T1000 (cell line): ENCODE data around the gene TRIM8.
A peak's percentile ranks its signal among the peaks of the same experiment; 100 is the strongest.

Experiments
- DNase-seq: peaks from one replicate; lab custom pipeline; 2025; ENCODE audit warnings: mixed read lengths; lab: John Stamatoyannopoulos, UW

TRIM8 gene

DNA sequence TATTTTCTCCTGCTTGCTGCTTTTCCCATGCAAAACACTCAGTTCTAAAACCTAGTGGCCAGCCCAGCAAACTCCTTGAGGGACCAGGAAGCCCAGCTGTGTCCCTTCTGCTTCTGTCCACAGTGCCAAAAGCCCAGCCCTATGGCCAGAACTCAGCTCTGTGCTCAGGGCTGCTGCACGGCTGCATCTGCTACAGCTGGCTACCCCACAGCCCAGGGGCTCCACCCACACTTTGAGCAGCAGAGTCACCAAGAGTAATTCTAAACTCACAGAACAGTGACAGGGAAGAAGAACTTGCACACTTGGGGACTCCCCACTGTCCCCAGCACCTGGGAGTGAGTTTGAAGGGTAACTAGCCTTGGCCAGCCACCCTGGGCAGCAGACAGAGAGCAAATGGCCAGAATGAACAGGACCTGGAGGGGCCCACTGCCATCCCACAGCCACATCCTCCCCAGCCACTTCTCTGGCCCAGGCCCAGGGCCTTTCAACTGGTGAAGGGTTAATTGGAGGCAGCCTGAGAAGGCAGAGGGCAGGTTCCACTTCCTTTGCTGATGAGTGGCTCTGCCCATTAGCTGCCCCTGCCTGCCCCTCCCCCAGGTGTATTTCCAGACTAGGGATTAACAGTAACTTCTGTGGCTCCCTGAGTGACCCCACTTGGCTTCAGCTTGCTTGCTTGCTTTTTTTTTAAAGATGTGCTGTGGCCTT, 28.1 kb upstream of the TRIM8 start:
- no peak for DNase-seq

- no peak for DNase-seq
Observed at GRCh38 chr10:102617041-102617440, 27.2 kb upstream of the TRIM8 start.

- no peak for DNase-seq
Observed at GRCh38 chr10:102617816-102618215, 26.5 kb upstream of the TRIM8 start.

DNA sequence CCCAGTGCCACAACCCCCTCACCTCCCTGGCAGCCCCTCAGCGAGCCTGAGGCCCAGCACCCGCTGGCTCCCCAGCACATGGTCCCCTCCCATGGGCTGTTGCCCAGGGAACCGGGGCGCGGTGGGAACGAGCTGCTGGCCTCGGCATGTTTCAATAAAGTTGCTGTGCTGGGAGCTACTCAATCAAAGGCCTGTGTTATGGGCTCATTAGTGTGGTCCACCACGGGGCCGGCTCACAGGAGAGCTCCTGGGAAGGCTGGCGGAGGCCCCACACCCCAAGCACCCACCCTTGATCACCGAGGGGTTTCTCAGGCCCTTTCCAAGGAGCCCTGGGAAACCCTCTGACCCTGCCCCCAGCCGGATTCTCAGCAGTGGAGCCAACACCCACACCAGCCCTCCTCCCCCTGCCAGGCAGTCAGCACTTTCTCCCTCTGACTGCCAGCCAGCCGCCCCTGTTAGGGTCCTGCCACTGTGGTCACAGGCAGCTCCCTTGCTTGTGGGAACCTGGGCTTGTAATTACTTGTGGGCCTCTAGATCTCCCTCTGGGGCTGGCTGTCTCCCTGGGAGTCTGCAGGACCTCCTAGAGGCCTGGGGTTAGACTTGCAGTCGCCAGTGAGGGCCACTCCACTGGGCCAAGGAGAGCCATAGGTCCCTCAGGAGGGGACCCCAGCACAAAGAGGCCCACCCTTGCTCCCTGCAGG, 24.8 kb upstream of the TRIM8 start:
- no peak for DNase-seq

- DNase-seq, result no peak
Observed at GRCh38 chr10:102620138-102620590, 24.1 kb upstream of the TRIM8 start.

GRCh38 chr10:102620591-102621442, 23.5 kb upstream of the TRIM8 start:
- no peak for DNase-seq

- no peak for DNase-seq
Observed at GRCh38 chr10:102621443-102622325, 22.6 kb upstream of the TRIM8 start.

DNA sequence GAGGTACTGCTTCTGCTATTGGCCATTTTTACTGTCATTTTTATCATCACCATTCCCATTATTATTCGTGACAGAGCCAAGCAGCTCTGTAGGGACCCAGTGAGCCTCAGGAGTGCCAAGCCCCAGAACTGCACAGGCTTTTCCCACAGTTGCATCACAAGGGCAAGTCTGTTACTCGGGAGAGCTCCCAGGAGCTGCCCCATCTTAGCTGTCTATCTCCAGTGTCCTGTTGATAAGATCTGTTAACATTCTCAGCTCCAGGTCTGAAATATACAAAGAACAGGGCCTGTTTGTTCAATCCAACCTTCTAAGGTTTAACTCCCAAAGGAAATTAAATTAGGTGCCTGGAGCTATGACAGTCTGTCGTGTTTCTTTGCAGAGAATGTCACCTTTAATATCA, 20.2 kb upstream of the TRIM8 start:
- no peak for DNase-seq

DNA sequence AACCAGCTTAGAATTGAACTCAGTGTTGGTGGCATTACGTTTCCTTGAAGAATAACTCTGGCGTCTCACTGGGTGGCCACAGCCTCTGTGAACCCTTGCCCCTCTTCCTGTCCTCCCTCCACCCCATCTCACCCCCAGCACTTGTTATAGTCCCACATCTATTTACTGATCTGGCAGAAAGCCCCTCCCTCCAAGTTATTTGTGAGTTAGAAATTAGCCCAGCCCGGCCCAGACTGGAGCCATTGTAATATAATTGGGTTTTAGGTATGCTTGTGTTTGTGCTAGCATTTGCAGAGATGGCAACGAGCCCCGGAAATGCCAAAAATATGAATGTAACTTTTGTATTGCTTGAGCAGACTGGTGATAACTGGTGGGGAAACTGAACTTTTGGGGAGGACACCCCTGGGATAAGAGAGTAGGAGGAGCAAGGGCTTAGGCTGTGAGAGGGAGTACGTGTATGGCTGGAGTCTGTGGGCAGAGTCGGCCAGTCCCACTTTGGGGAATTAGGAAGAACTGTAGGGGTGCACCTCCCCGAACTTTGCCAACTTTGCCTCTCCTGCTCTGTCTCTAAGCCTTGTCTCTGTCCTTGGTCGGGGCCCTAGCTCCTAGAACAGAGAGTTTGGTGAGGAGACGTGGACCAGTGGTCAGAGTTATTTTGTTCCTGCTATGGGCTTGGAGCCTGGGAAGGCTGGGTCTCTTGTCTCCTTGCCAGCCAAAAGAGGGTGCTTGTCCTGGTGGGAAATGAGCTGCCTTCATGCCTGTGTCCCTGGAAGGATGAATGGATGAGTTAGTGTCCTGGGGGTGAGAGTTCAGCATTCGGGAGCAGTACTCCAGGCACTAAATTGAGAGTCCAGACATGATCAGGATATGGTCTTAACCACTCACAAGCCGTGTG, 19.3 kb upstream of the TRIM8 start:
- no peak for DNase-seq

GRCh38 chr10:102626026-102626685, 18.1 kb upstream of the TRIM8 start:
- DNase-seq, result no peak

GRCh38 chr10:102627291-102627735, 17.0 kb upstream of the TRIM8 start:
- DNase-seq, result no peak

DNA sequence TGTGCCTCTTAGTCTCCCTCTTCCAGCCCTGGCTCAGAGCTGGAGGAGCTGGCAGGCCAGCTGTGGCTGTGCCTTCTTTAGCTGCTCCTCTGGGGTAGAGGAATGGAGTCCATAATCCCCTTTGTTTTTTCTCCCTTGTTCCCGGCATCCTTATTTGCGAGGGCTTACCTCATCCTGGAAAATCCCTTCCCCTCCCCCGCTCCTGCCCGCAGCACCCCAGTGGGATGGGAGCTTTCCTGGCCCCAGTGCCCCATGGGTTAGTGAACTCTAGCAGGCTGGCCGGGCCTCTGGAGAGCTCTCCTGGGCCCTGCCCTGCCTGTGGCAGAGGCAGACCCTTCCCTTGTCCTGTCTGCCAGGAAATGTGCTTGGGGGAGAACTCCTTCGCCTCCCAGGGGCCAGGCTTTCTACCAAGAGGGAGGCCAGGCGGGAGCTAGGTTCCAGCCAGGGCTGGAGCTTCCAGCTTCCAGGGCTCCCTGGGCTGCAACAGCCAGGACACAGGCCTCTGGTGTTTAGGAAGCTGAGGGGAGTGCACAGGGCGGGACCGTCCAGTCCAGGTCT, 16.5 kb upstream of the TRIM8 start:
- DNase-seq, result peak; percentile 44

DNA sequence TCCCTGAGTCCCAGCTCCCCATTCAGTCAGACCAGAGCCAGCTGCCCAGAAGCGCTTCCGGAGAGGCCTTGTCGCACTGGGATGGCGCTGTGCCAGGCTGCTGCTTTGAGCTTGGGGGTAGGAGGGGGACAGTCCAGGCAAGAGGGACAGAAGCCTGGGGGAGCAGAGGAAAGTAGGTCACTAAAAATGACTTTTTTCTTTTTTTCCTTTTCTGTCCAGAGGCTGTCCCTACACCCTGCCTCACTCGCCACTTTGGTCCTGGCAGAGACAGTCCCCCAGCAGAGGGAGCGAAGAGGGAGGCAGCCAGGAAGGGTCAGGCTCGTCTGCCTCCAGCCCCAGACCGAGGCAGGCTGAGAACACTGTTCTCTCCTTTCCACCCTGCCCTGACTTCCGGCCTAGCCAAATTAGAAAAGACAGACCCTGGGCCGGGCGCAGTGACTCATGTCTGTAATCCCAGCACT, 15.8 kb upstream of the TRIM8 start:
- DNase-seq, result no peak

DNA sequence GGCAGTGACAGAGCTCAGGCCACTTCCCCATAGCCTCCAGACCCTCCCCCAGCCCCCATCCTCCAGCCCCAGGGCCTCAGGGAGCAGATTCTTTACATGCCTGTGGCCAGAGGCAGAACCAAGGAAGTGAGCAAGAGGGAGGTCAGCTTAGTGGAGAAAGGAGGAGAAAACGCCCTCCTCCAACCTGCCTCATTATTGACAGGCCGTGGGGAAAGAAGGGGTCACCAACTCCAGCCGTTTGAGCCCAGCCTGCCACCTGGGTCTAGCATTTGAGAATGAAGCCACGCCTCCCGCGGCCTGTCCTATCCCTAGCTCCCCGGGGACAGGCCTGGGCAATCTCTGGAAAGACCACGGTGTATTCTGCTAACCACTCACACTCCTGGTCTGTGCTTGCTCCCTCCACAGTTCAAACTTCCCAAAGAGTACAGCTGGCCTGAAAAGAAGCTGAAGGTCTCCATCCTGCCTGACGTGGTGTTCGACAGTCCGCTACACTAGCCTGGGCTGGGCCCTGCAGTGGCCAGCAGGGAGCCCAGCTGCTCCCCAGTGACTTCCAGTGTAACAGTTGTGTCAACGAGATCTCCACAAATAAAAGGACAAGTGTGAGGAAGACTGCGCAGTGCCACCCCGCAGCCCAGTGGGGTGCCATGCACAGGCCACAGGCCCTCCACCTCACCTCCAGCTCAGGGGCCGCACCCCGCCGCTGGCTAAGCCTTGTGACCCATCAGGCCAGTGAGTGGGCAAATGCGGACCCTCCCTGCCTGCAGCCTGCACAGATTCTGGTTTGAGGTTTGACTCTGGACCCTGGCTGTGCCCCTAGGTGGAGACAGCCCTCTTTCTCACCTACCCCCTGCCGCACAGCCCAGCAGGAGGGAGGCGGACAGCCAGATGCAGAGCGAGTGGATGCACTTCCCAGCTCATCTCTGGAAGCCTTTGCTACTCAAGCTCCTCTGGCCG, 14.3 kb upstream of the TRIM8 start:
- DNase-seq, result peak; percentile 61

- DNase-seq, result no peak
Observed at GRCh38 chr10:102630663-102631062, 13.6 kb upstream of the TRIM8 start.

DNA sequence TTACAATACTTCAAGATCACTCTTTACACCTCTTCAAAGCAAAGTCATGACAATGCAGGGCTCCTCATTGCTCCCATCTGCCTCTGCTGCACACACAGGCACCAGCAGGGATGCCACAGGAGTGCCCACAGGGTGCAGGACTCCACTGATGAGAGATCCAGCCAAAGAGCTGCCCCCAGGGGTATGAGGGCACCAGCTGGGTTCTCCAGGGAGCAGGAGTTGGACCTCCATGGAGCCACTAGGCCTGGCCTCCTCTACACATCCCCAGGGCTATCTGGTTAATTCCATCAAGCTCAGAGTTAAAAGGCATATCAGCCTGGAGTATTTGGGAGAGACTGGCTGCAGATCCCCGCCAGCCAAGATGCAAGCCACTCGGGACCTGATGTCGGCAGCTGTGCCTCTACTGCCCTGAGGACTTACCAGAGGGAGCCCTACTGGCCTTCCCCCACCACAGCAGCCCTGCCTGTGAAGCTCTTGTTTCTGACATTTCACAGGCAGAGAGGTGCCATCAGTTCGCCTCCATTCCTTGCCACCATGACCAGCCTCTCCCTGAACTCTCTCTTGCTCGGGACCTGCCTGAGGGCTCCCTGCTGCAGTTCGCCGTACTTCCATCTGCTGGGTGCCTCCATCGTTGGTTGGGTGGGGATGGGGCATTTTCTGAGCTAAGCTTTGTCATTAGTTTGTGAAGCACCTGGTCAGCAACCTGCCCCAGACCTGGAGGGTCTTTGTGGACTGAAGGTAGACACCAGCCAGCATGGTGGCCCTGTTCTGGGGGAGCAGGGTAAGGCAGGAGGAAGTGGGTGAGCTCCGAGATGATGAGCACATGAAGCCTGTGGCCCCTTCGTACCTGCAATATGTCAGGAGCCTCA, 12.5 kb upstream of the TRIM8 start:
- no peak for DNase-seq

DNA sequence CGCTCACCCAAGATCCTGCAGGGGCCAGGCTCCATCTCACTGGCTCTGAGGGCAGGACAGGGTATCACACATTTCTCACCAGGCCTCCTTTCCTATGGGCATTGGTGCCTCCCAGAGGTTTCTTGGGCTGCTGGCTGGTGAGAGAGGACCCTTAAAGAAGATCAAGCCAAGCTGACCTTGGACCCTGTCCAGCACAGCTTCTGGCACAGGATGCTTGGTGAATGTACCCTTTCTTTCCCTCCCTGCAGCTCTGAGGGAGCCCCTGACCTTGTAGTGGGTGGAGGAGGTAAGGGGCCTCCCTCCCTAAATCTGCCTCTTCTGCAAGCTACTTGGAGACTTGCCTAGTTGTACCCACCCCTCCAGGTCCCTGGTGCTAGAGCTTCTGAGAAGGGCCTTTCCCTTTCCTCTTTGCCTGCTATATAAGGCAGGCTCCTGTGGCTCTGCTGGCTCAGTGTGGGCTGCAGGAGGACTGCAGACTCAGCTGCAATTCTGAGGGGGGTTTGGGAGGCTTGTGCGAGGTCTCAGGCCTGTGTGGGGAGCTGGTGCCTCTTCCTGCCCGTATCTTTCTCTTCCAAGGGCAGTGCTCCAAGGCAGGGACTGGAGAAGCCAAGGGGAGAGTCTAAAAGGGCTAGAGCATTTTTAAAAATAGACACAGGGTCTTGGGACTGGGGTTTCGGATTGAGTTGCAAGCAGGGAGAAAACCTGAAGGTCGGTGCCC, 11.7 kb upstream of the TRIM8 start:
- DNase-seq, result no peak
